ENCODE data around the gene PCLO.

DNA sequence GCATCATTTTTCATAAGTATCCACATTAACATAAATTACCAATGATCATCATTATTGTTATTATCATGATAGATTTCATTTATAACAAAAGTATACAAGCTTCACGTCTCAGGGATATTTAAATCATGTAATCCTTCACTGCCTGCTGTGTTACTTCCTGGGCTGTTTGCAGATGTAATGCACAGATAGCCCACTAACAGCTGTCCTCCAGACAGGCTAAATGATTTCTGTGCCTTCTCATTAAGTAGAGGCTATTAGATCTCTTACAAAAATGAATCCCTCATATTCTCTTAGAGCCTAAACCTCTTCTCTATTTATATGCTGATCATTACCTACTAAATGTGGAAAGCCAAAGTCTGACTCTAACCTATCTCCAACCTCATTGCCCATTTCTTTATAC is 9.3 kb downstream of the PCLO start:
- TF ChIP-seq, protein P1, sequence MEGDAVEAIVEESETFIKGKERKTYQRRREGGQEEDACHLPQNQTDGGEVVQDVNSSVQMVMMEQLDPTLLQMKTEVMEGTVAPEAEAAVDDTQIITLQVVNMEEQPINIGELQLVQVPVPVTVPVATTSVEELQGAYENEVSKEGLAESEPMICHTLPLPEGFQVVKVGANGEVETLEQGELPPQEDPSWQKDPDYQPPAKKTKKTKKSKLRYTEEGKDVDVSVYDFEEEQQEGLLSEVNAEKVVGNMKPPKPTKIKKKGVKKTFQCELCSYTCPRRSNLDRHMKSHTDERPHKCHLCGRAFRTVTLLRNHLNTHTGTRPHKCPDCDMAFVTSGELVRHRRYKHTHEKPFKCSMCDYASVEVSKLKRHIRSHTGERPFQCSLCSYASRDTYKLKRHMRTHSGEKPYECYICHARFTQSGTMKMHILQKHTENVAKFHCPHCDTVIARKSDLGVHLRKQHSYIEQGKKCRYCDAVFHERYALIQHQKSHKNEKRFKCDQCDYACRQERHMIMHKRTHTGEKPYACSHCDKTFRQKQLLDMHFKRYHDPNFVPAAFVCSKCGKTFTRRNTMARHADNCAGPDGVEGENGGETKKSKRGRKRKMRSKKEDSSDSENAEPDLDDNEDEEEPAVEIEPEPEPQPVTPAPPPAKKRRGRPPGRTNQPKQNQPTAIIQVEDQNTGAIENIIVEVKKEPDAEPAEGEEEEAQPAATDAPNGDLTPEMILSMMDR (IDR thresholded peaks at IDR 0.05), result no peak
- TF ChIP-seq POLR2AphosphoS5 (IDR thresholded peaks at IDR 0.05), result no peak
- TF ChIP-seq EP300 (IDR thresholded peaks at IDR 0.05), result no peak
- TF ChIP-seq POLR2A (IDR thresholded peaks at IDR 0.05), result no peak
